Activated CD4-positive, CD25-positive, alpha-beta regulatory T cell (primary cell): ENCODE measurements around the gene ASPHD1.

Source experiments
- DNase-seq, 4 experiments: peaks; one replicate each; lab custom pipeline; 2025; lab: John Stamatoyannopoulos, UW

The ASPHD1 gene

GRCh38 chr16:29943846-29944799 is 43.8 kb downstream of the ASPHD1 start:
- no peak for DNase-seq

GRCh38 chr16:29947897-29948296 is 47.6 kb downstream of the ASPHD1 start:
- DNase-seq = no peak

GRCh38 chr16:29950806-29951461 is 50.6 kb downstream of the ASPHD1 start:
- no peak for DNase-seq

- no peak for DNase-seq
Measured at GRCh38 chr16:29951625-29952365, 51.5 kb downstream of the ASPHD1 start.
